H9 (cell line): ENCODE measurements around the gene MTG2. TPM values are rescaled to one million over a fixed set of nuclear protein-coding genes. Genes with fewer than 3 reads are reported as not detected.

Experiments used
- DNase-seq: peaks from one replicate; pipeline ENCODE4 v3.0.0-alpha.2; 2017
- H2AFZ ChIP-seq: one replicate; pipeline ENCODE4 v1.6.1; 2013; ENCODE audit warnings: mild to moderate bottlenecking, low read length, control low read depth, moderate library complexity
- H2AK5ac ChIP-seq: 2 replicates; pipeline ENCODE4 v1.6.1; 2013; ENCODE audit warnings: low read length, control low read depth, mixed read lengths; ENCODE audit not compliant: insufficient read length
- H2BK120ac ChIP-seq: one replicate; pipeline ENCODE4 v1.6.1; 2013; ENCODE audit warnings: low read depth, mild to moderate bottlenecking, low read length, control low read depth, inconsistent platforms; ENCODE audit not compliant: poor library complexity, severe bottlenecking
- H2BK12ac ChIP-seq: 2 replicates; pipeline ENCODE4 v1.6.1; 2013; ENCODE audit warnings: low read length, control low read depth, mixed read lengths, low read depth; ENCODE audit not compliant: insufficient read length
- H2BK15ac ChIP-seq: 2 replicates; pipeline ENCODE4 v1.6.1; 2013; ENCODE audit warnings: low read depth, low read length, control low read depth
- H2BK20ac ChIP-seq: one replicate; pipeline ENCODE4 v1.6.1; 2013; ENCODE audit warnings: low read depth, mild to moderate bottlenecking, low read length, control low read depth, inconsistent platforms; ENCODE audit not compliant: poor library complexity, severe bottlenecking
- H2BK5ac ChIP-seq: 2 replicates; pipeline ENCODE4 v1.6.1; 2013; ENCODE audit warnings: low read length, control low read depth, mixed read lengths; ENCODE audit not compliant: insufficient read length
- H3K14ac ChIP-seq: 2 replicates; pipeline ENCODE4 v1.6.1; 2013; ENCODE audit warnings: low read length, control low read depth; ENCODE audit not compliant: insufficient read depth
- H3K18ac ChIP-seq: 2 replicates; pipeline ENCODE4 v1.6.1; 2013; ENCODE audit warnings: low read depth, mild to moderate bottlenecking, mixed read lengths, low read length, control low read depth; ENCODE audit not compliant: insufficient read length
- H3K23ac ChIP-seq: 2 replicates; pipeline ENCODE4 v1.6.1; 2013; ENCODE audit warnings: low read length, control low read depth, mixed read lengths, low read depth; ENCODE audit not compliant: insufficient read length
- H3K23me2 ChIP-seq: 2 replicates; pipeline ENCODE4 v1.6.1; 2013; ENCODE audit warnings: low read depth, mild to moderate bottlenecking, mixed read lengths, low read length, control low read depth; ENCODE audit not compliant: insufficient read length, poor library complexity, severe bottlenecking
- H3K27ac ChIP-seq: 2 replicates; pipeline ENCODE4 v1.5.1; 2013; ENCODE audit warnings: low read length, control low read depth, mixed read lengths, low read depth; ENCODE audit not compliant: insufficient read length
- H3K27me3 ChIP-seq: 2 replicates; pipeline ENCODE4 v1.6.1; 2013; ENCODE audit warnings: low read length, control low read depth, inconsistent platforms; ENCODE audit not compliant: insufficient read depth
- H3K4ac ChIP-seq: 2 replicates; pipeline ENCODE4 v1.6.1; 2013; ENCODE audit warnings: low read depth, mild to moderate bottlenecking, control low read depth, inconsistent platforms, low read length, moderate library complexity
- H3K4me1 ChIP-seq: 2 replicates; pipeline ENCODE4 v1.6.1; 2013; ENCODE audit warnings: low read length, control low read depth, inconsistent platforms; ENCODE audit not compliant: insufficient read depth
- H3K4me2 ChIP-seq: 2 replicates; pipeline ENCODE4 v1.6.1; 2013; ENCODE audit warnings: low read length, control low read depth, mixed read lengths; ENCODE audit not compliant: insufficient read length, insufficient read depth
- H3K56ac ChIP-seq: 2 replicates; pipeline ENCODE4 v1.6.1; 2013; ENCODE audit warnings: low read depth, mild to moderate bottlenecking, mixed read lengths, low read length, control low read depth; ENCODE audit not compliant: insufficient read length
- H3K79me1 ChIP-seq: 2 replicates; pipeline ENCODE4 v1.6.1; 2013; ENCODE audit warnings: low read depth, mild to moderate bottlenecking, moderate library complexity, low read length, control low read depth, inconsistent platforms; ENCODE audit not compliant: insufficient read depth, poor library complexity, severe bottlenecking
- H3K79me2 ChIP-seq: 2 replicates; pipeline ENCODE4 v1.6.1; 2013; ENCODE audit warnings: low read length, control low read depth, inconsistent platforms; ENCODE audit not compliant: insufficient read depth
- H3K9ac ChIP-seq: 2 replicates; pipeline ENCODE4 v1.6.1; 2013; ENCODE audit warnings: low read length, control low read depth, mixed read lengths; ENCODE audit not compliant: insufficient read length; ENCODE audit errors: extremely low read depth
- H3K9me3 ChIP-seq: one replicate; pipeline ENCODE4 v1.6.1; 2013; ENCODE audit warnings: low read depth, low read length, inconsistent platforms; ENCODE audit not compliant: control insufficient read depth
- H3T11ph ChIP-seq: one replicate; pipeline ENCODE4 v1.6.1; 2013; ENCODE audit warnings: mild to moderate bottlenecking, low read length, control low read depth, inconsistent platforms
- H4K20me1 ChIP-seq: one replicate; pipeline ENCODE4 v1.6.1; 2013; ENCODE audit not compliant: control insufficient read depth, insufficient read length, insufficient read depth
- H4K5ac ChIP-seq: 2 replicates; pipeline ENCODE4 v1.6.1; 2013; ENCODE audit warnings: low read depth, mild to moderate bottlenecking, mixed read lengths, low read length, control low read depth; ENCODE audit not compliant: insufficient read length
- H4K8ac ChIP-seq: replicated peaks from 2 replicates; pipeline ENCODE4 v1.6.1; 2013; ENCODE audit warnings: low read length, control low read depth, mixed read lengths, low read depth; ENCODE audit not compliant: insufficient read length
- H4K91ac ChIP-seq: 2 replicates; pipeline ENCODE4 v1.6.1; 2013; ENCODE audit warnings: low read depth, mild to moderate bottlenecking, moderate library complexity, mixed read lengths, low read length, control low read depth; ENCODE audit not compliant: insufficient read length
- H3K27ac Mint-ChIP-seq, 3 experiments: 2 replicates in 2 of 3; 3 replicates in 1 of 3; pipeline ENCODE4 v1.8.0; 2020 to 2021; ENCODE audit warnings: mixed read lengths in 3 of 3, mild to moderate bottlenecking in 1 of 3, moderate library complexity in 1 of 3
- H3K27me3 Mint-ChIP-seq: 2 replicates; pipeline ENCODE4 v1.8.0; 2021; ENCODE audit warnings: low read depth, mild to moderate bottlenecking, moderate library complexity, mixed read lengths
- H3K36me3 Mint-ChIP-seq, 3 experiments: 2 replicates in 2 of 3; 3 replicates in 1 of 3; pipeline ENCODE4 v1.8.0; 2020 to 2021; ENCODE audit warnings: low read depth in 3 of 3, mixed read lengths in 3 of 3; ENCODE audit not compliant: insufficient read depth in 1 of 3
- H3K4me1 Mint-ChIP-seq, 2 experiments: 2 replicates each; pipeline ENCODE4 v1.8.0; 2020; ENCODE audit warnings: mixed read lengths in 2 of 2
- H3K4me3 Mint-ChIP-seq, 2 experiments: 2 replicates in 1 of 2; 3 replicates in 1 of 2; pipeline ENCODE4 v1.8.0; 2020 to 2021; ENCODE audit warnings: mild to moderate bottlenecking in 2 of 2, mixed read lengths in 2 of 2, moderate library complexity in 1 of 2
- H3K9me3 Mint-ChIP-seq, 2 experiments: 2 replicates in 1 of 2; 3 replicates in 1 of 2; pipeline ENCODE4 v1.8.0; 2020; ENCODE audit warnings: mild to moderate bottlenecking in 2 of 2, mixed read lengths in 2 of 2, moderate library complexity in 1 of 2
- CTCF ChIP-seq: fragments of 200-600 bp; sonication (generic); conservative IDR thresholded peaks from 3 replicates; pipeline ENCODE4 v1.8.0; 2021; ENCODE audit warnings: antibody characterized with exemption, mild to moderate bottlenecking
- WGBS: extraction: QIAGEN DNeasy Blood & Tissue Kit; methylation state at CpG from one replicate; pipeline ENCODE4 v1.1.7; 2013; ENCODE audit warnings: missing lambda C conversion rate, low lambda C conversion rate, mixed read lengths; ENCODE audit not compliant: insufficient read length; ENCODE audit errors: extremely low coverage; 5-methylcytosine and 5-hydroxymethylcytosine counted together
- total RNA-seq: library from RNA; stranded (reverse); gene quantifications from 2 replicates; pipeline ENCODE4 v1.2.1, GENCODE V29; 2021

Gene MTG2
- total RNA-seq, 1 experiment from 2014 or later: 25.1 TPM

DNA sequence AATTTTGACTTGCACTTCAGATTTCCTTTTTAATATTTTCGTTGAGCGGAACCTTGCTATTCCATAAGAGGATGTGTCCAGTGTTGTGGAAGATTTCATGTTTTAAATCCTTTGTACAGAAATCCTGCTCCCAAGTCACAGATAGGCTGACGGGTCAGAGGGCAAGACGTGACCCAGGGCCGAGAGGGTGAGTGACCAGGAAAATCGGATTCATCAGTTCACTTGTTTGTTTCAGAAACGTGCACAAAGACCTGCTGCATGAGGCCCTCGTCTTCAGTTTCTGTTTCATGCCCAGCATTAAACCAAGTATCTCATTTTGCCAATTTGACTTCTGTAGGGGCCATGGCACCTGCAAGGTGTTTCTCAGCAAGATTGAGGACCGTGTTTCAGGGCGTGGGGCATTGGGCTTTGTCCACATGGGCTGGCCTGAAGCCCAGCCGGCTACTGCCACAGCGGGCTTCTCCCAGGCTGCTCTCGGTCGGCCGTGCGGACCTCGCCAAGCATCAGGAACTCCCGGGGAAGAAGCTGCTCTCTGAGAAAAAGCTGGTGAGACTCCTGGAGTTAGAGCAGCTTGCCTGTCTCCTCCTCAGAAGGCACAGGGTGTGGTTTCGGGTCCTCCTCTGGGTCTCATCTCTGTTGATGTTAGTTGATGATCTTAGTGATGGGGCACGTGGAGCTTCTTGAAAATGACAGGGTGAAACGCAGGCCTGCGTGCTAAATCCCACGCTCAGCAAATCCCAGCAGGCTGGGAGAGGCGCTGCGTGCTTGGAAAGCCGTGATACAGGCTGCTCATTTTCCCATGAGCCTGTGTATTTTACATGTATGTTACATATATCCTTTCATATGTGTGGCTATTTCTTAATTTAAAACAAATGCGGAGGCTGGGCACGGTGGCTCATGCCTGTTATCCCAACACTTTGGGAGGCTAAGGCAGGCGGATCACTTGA lies 10.5 kb downstream of the MTG2 start:
- Histone ChIP-seq H3K56ac (no peak overlapping the region), H2BK20ac (no peak overlapping the region), H3K14ac (no peak overlapping the region), H3K4me2 (no peak overlapping the region), H3K27ac (no peak overlapping the region), H2BK5ac (no peak overlapping the region), H3K79me1 (no peaks in the 10 kb centered on the region), H2BK15ac (no peak overlapping the region), H2AFZ (no peak overlapping the region), H4K8ac (no peak overlapping the region), H4K5ac (no peak overlapping the region), H2BK12ac (no peak overlapping the region), H3K79me2 (no peaks in the 10 kb centered on the region; the same call in 1 of the 2 replicates), H3K23ac (no peak overlapping the region), H2BK120ac (no peak overlapping the region), H3T11ph (no peak overlapping the region), H3K27me3 (no peaks in the 10 kb centered on the region), H2AK5ac (no peak overlapping the region), H3K23me2 (no peaks in the 10 kb centered on the region), H3K4ac (no peak overlapping the region), H4K91ac (no peak overlapping the region), H4K20me1 (no peaks in the 10 kb centered on the region), H3K9me3 (no peaks in the 10 kb centered on the region), H3K9ac (no peak overlapping the region), H3K4me1 (no peaks in the 10 kb centered on the region), H3K18ac (no peak overlapping the region)
- Mint-ChIP-seq H3K36me3 (peaks cover 5 to 12% (median 8%) of the 10 kb centered on the region in 3 experiments; a peak in 6 of 7 replicates), H3K27ac (peak overlapping the region in 1 of 3 experiments; percentile 75; a peak in 1 of 7 replicates), H3K9me3 (no peaks in the 10 kb centered on the region), H3K27me3 (no peaks in the 10 kb centered on the region), H3K4me3 (no peak overlapping the region), H3K4me1 (no peaks in the 10 kb centered on the region)
- no peak for DNase-seq
- no peak for TF ChIP-seq CTCF
- WGBS: no CpG with 5 or more reads among the region's 29 CpGs
